Kidney epithelial cell (primary cell): ENCODE data around the gene ZFP36L2. TPM values are rescaled to one million over a fixed set of nuclear protein-coding genes. Genes with fewer than 3 reads are reported as not detected.

Source experiments
- DNase-seq: peaks from one replicate; pipeline ENCODE4 v3.0.0-alpha.2; 2010; ENCODE audit warnings: low read depth
- H3K27me3 ChIP-seq: 2 replicates; pipeline ENCODE4 v1.6.0; 2011; ENCODE audit warnings: low read length; ENCODE audit not compliant: control insufficient read depth, insufficient read depth
- H3K36me3 ChIP-seq: 2 replicates; pipeline ENCODE4 v1.5.1; 2011; ENCODE audit warnings: low read length; ENCODE audit not compliant: control insufficient read depth, insufficient read depth
- H3K4me3 ChIP-seq: 2 replicates; pipeline ENCODE4 v1.5.1; 2011; ENCODE audit warnings: low read depth, mild to moderate bottlenecking, control low read depth, low read length
- total RNA-seq: library from RNA; depleted of rRNA; stranded (reverse); fragments of >200 nt; gene quantifications from 2 replicates; pipeline ENCODE4 v1.2.3, GENCODE V29; 2015
- TF ChIP-seq, protein P1 (sequence below): IDR thresholded peaks from 2 replicates; pipeline ENCODE4 v1.5.1; 2011; ENCODE audit warnings: mild to moderate bottlenecking, moderate library complexity, low read length, control low read depth, inconsistent platforms; ENCODE audit not compliant: insufficient read depth, poor library complexity, severe bottlenecking

ZFP36L2 gene
- total RNA-seq, 1 donor from 2014 or later, result 12.2 TPM

GRCh38 chr2:43212216-43212835, 14.1 kb downstream of the ZFP36L2 start:
- H3K36me3 ChIP-seq, result no peaks in the 10 kb centered on the region

GRCh38 chr2:43210467-43211303, 15.7 kb downstream of the ZFP36L2 start:
- Histone ChIP-seq H3K4me3 (no peak overlapping the region), H3K27me3 (no peaks in the 10 kb centered on the region), H3K36me3 (no peaks in the 10 kb centered on the region)
- no peak for DNase-seq
- TF ChIP-seq, protein P1, sequence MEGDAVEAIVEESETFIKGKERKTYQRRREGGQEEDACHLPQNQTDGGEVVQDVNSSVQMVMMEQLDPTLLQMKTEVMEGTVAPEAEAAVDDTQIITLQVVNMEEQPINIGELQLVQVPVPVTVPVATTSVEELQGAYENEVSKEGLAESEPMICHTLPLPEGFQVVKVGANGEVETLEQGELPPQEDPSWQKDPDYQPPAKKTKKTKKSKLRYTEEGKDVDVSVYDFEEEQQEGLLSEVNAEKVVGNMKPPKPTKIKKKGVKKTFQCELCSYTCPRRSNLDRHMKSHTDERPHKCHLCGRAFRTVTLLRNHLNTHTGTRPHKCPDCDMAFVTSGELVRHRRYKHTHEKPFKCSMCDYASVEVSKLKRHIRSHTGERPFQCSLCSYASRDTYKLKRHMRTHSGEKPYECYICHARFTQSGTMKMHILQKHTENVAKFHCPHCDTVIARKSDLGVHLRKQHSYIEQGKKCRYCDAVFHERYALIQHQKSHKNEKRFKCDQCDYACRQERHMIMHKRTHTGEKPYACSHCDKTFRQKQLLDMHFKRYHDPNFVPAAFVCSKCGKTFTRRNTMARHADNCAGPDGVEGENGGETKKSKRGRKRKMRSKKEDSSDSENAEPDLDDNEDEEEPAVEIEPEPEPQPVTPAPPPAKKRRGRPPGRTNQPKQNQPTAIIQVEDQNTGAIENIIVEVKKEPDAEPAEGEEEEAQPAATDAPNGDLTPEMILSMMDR, result no peak

More at GRCh38 chr2:43212216-43212835, 14.1 kb downstream of the ZFP36L2 start:
- no peak for DNase-seq
- TF ChIP-seq, protein P1, result no peak
- no peak overlapping the region for H3K4me3 ChIP-seq
- no peaks in the 10 kb centered on the region for H3K27me3 ChIP-seq

DNA sequence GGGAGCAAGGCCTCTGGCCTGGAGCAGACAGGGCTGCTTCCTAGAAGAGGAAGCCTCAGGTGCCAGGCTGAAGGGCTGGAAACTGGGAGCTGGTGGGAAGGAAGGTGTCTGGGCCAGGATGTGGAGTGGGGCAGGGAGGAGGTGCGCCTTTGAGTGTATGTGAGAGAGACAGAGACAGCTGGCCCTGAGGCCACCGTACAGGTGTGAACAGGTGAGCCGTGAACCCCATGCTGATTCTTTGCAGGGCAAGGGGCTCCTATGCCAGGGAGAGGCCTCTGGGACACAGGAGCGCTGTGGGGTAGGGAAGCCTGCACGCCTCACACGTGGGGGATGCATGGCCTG, 16.3 kb downstream of the ZFP36L2 start:
- TF ChIP-seq, protein P1, result no peak
- no peak overlapping the region for H3K4me3 ChIP-seq
- no peaks in the 10 kb centered on the region for H3K27me3 ChIP-seq
- H3K36me3 ChIP-seq, result no peaks in the 10 kb centered on the region
- no peak for DNase-seq

GRCh38 chr2:43209204-43209717, 17.1 kb downstream of the ZFP36L2 start:
- TF ChIP-seq, protein P1, result no peak
- Histone ChIP-seq H3K36me3 (no peaks in the 10 kb centered on the region), H3K27me3 (no peaks in the 10 kb centered on the region), H3K4me3 (no peak overlapping the region)
- no peak for DNase-seq

- Histone ChIP-seq H3K27me3 (no peaks in the 10 kb centered on the region), H3K4me3 (no peak overlapping the region), H3K36me3 (no peaks in the 10 kb centered on the region)
- TF ChIP-seq, protein P1, result no peak
- DNase-seq, result no peak
Measured at GRCh38 chr2:43207553-43208300, 18.7 kb downstream of the ZFP36L2 start.
